ENCODE measurements around the gene SIRPA. TPM values are rescaled to one million over a fixed set of nuclear protein-coding genes. Genes with fewer than 3 reads are reported as not detected.

Gene SIRPA
- total RNA-seq, 1 experiment from 2014 or later: 6.0 TPM

DNA sequence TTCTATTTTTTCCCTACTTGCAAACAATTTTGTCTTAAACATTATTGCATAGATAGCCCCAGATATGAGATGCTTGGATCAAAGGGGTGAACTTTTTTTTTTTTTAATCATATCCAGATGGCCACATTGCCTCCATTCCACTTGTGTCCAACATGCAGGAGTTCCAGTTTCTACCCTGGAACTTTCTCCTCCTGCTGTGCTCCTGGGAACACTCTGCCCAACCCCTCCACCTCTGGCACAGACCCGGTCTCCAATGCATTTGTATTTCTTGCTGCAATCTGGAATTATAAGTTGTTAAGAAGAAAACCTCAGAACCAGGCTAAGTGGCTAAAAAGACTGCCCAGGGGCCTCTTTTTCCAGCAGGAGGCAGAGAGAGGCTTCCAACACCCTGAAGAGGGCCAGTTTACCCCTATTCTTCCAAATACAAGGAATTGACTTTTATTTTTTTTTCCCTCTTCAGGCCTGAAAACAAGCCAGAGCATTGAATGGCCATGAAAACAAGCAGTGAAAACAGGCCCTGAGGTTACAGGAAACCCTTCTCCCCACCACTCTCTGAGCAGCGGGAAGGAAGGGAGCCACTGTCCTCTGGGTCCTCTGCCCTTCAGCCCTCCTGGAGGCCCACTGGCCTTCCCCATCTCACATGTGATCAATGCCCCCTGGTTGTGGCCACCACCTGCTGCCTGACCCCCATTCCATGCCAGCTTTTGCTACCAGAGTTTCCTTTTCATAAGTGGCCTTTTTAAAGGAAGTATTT lies 54.3 kb downstream of the SIRPA start:
- no CpG with 5 or more reads among the region's 2 CpGs for WGBS (ENCODE audit: extremely low coverage, insufficient read length, low lambda C conversion rate)
- H3K27ac ChIP-seq (ENCODE audit: insufficient read length, low read depth, low read length): no peak overlapping the region
- peaks cover 64 to 77% of the 10 kb centered on the region in 2 experiments for H3K4me1 Mint-ChIP-seq

More for the DNA sequence above, 54.3 kb downstream of the SIRPA start:
- no peaks in the 10 kb centered on the region for H3K79me2 ChIP-seq (ENCODE audit: insufficient read depth, low read length)
- no peak for TF ChIP-seq CTCF (conservative IDR thresholded peaks at IDR 0.05)
- no peak overlapping the region for H3K23ac ChIP-seq (ENCODE audit: insufficient read length, low read depth, low read length)
- no peaks in the 10 kb centered on the region for H3K9me3 ChIP-seq (ENCODE audit: control insufficient read depth, low read depth, low read length)
- H4K5ac ChIP-seq (ENCODE audit: insufficient read length, low read depth, low read length): no peak overlapping the region
- H3K36me3 Mint-ChIP-seq (ENCODE audit: insufficient read depth in 1 of 3, low read depth in 3 of 3): no peaks in the 10 kb centered on the region
- H3K79me1 ChIP-seq (ENCODE audit: insufficient read depth, low read depth, low read length, poor library complexity, severe bottlenecking): no peaks in the 10 kb centered on the region
- H2BK12ac ChIP-seq (ENCODE audit: insufficient read length, low read depth, low read length): no peak overlapping the region
- H3T11ph ChIP-seq (ENCODE audit: low read length): no peak overlapping the region
- peaks cover 2% of the 10 kb centered on the region; the same call in 1 of the 2 replicates for H3K4me1 ChIP-seq (ENCODE audit: insufficient read depth, low read length)
- H3K9ac ChIP-seq (ENCODE audit: extremely low read depth, insufficient read length, low read length): no peak overlapping the region
- no peak overlapping the region for H3K4me2 ChIP-seq (ENCODE audit: insufficient read depth, insufficient read length, low read length)
- H3K27ac Mint-ChIP-seq: peak overlapping the region in 1 of 3 experiments; percentile 91; a peak in 2 of 7 replicates
- no peak overlapping the region for H2BK15ac ChIP-seq (ENCODE audit: low read depth, low read length)
- no peak overlapping the region for H2BK120ac ChIP-seq (ENCODE audit: low read depth, low read length, poor library complexity, severe bottlenecking)
- H4K91ac ChIP-seq (ENCODE audit: insufficient read length, low read depth, low read length): no peak overlapping the region
- H2BK20ac ChIP-seq (ENCODE audit: low read depth, low read length, poor library complexity, severe bottlenecking): no peak overlapping the region
- peaks cover 48% of the 10 kb centered on the region for H3K27me3 Mint-ChIP-seq (ENCODE audit: low read depth)
- H4K20me1 ChIP-seq (ENCODE audit: control insufficient read depth, insufficient read depth, insufficient read length): no peaks in the 10 kb centered on the region
- no peak overlapping the region for H4K8ac ChIP-seq (replicated peaks; ENCODE audit: insufficient read length, low read depth, low read length)
- H2AK5ac ChIP-seq (ENCODE audit: insufficient read length, low read length): no peak overlapping the region
- no peak overlapping the region for H2BK5ac ChIP-seq (ENCODE audit: insufficient read length, low read length)
- no peak overlapping the region for H3K4ac ChIP-seq (ENCODE audit: low read depth, low read length)
- DNase-seq: no peak
- no peak overlapping the region for H3K14ac ChIP-seq (ENCODE audit: insufficient read depth, low read length)
- H3K4me3 Mint-ChIP-seq: no peak overlapping the region; a peak in 1 of 5 replicates
- no peaks in the 10 kb centered on the region; the same call in 1 of the 2 replicates for H3K27me3 ChIP-seq (ENCODE audit: insufficient read depth, low read length)
- H3K18ac ChIP-seq (ENCODE audit: insufficient read length, low read depth, low read length): no peak overlapping the region
- peaks cover 9% of the 10 kb centered on the region for H3K23me2 ChIP-seq (ENCODE audit: insufficient read length, low read depth, low read length, poor library complexity, severe bottlenecking)
- no peak overlapping the region for H3K56ac ChIP-seq (ENCODE audit: insufficient read length, low read depth, low read length)
- H3K9me3 Mint-ChIP-seq: no peaks in the 10 kb centered on the region; a peak in 2 of 5 replicates
- H2AFZ ChIP-seq (ENCODE audit: low read length): no peak overlapping the region

All from H9 (cell line).